Rectal smooth muscle tissue (tissue), 1 donor: Measurements from ENCODE around the gene PTPRD.

Experiments
- H3K27ac ChIP-seq: one replicate; pipeline ENCODE4 v1.7.0; 2013; ENCODE audit warnings: low read depth, low read length, inconsistent platforms
- H3K27me3 ChIP-seq: one replicate; pipeline ENCODE4 v1.7.0; 2013; ENCODE audit warnings: low read length; ENCODE audit not compliant: control insufficient read depth, insufficient read depth
- H3K36me3 ChIP-seq: one replicate; pipeline ENCODE4 v1.7.0; 2013; ENCODE audit warnings: low read length; ENCODE audit not compliant: control insufficient read depth, insufficient read depth
- H3K4me1 ChIP-seq: one replicate; pipeline ENCODE4 v1.7.0; 2013; ENCODE audit warnings: low read length; ENCODE audit not compliant: control insufficient read depth, insufficient read depth
- H3K4me3 ChIP-seq: one replicate; pipeline ENCODE4 v1.7.0; 2013; ENCODE audit warnings: low read length
- H3K9ac ChIP-seq: one replicate; pipeline ENCODE4 v1.7.0; 2013; ENCODE audit warnings: low read length

The PTPRD gene

GRCh38 chr9:8799615-8800014 lies 1813.2 kb downstream of the PTPRD start:
- Histone ChIP-seq H3K36me3 (no peaks in the 10 kb centered on the region), H3K9ac (no peak overlapping the region), H3K27me3 (no peaks in the 10 kb centered on the region), H3K27ac (no peak overlapping the region), H3K4me1 (no peaks in the 10 kb centered on the region), H3K4me3 (no peak overlapping the region)

DNA sequence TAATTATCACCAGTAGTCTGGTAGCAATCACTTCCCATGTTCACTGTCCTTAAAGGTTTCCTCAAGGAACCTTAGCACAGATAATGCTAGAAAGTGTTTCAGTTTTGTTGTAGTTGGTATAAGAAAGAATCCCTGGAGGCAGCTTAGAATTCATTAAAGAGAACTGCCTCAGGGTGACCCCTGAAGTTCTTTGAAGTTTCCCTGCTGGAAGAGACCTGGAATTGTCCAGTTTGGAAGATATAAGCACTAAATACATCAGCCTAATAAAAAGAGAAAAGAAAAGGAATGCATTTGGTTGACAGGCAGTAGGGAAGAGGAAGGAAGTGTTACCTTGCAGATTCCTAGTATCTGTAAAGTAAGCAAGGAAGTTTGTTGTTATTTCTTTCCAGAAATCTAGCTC lies 1813.6 kb downstream of the PTPRD start:
- no peak overlapping the region for H3K27ac ChIP-seq
- no peaks in the 10 kb centered on the region for H3K27me3 ChIP-seq
- H3K4me1 ChIP-seq: no peaks in the 10 kb centered on the region
- H3K9ac ChIP-seq: no peak overlapping the region
- H3K4me3 ChIP-seq: no peak overlapping the region
- no peaks in the 10 kb centered on the region for H3K36me3 ChIP-seq

- H3K36me3 ChIP-seq: no peaks in the 10 kb centered on the region
- no peaks in the 10 kb centered on the region for H3K4me1 ChIP-seq
- H3K27ac ChIP-seq: no peak overlapping the region
- no peaks in the 10 kb centered on the region for H3K27me3 ChIP-seq
- no peak overlapping the region for H3K9ac ChIP-seq
- H3K4me3 ChIP-seq: no peak overlapping the region
These were observed 1828.0 kb downstream of the PTPRD start for GRCh38 chr9:8784838-8785237.

GRCh38 chr9:8783941-8784340 lies 1828.9 kb downstream of the PTPRD start:
- H3K27me3 ChIP-seq: no peaks in the 10 kb centered on the region
- H3K27ac ChIP-seq: no peak overlapping the region
- no peak overlapping the region for H3K4me3 ChIP-seq
- no peak overlapping the region for H3K9ac ChIP-seq
- no peaks in the 10 kb centered on the region for H3K36me3 ChIP-seq
- no peaks in the 10 kb centered on the region for H3K4me1 ChIP-seq

DNA sequence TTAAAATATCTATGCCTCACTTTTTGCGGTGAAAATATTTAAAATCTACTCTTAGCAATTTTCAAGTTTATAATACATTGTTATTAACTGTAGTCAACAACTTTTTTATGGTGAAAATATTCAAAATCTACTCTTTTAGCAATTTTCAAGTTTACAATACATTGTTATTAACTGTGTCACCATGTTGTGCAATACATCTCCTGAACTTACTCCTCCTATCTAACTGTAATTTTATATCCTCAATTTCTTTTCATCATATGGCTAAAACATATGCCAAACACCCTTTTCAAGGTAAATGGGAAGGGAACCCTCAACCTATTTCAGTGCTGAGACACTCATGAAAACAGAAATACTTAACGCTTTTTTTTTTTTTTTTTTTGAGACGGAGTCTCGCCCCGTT lies 1830.6 kb downstream of the PTPRD start:
- no peak overlapping the region for H3K27ac ChIP-seq
- no peak overlapping the region for H3K9ac ChIP-seq
- H3K27me3 ChIP-seq: no peaks in the 10 kb centered on the region
- H3K4me3 ChIP-seq: no peak overlapping the region
- no peaks in the 10 kb centered on the region for H3K36me3 ChIP-seq
- no peaks in the 10 kb centered on the region for H3K4me1 ChIP-seq

DNA sequence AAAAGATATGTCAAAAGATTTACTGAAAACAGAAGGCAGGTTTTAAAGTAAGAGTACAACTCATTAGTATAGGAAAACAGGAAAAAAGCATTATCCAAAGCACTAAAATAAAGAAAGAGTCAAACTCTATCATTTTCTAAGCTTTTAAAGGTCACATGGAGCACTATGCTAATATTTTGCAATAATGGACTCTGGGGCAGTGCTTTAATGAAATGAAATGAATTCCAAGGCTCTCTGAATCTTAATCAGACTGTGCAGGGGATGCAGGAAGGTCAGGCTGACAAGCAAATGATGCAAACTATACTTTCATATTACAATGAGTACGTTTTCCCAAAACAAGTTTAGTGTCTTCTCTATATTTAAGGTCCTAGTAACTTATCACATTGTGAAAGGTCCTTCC lies 1831.3 kb downstream of the PTPRD start:
- no peak overlapping the region for H3K4me3 ChIP-seq
- no peaks in the 10 kb centered on the region for H3K4me1 ChIP-seq
- no peak overlapping the region for H3K9ac ChIP-seq
- H3K27ac ChIP-seq: no peak overlapping the region
- H3K27me3 ChIP-seq: no peaks in the 10 kb centered on the region
- H3K36me3 ChIP-seq: no peaks in the 10 kb centered on the region

GRCh38 chr9:8780386-8780785 lies 1832.4 kb downstream of the PTPRD start:
- Histone ChIP-seq H3K27ac (no peak overlapping the region), H3K9ac (no peak overlapping the region), H3K4me3 (no peak overlapping the region)

GRCh38 chr9:8779478-8779877 lies 1833.3 kb downstream of the PTPRD start:
- Histone ChIP-seq H3K36me3 (no peaks in the 10 kb centered on the region), H3K27ac (no peak overlapping the region), H3K9ac (no peak overlapping the region), H3K4me3 (no peak overlapping the region), H3K4me1 (no peaks in the 10 kb centered on the region), H3K27me3 (no peaks in the 10 kb centered on the region)

More at GRCh38 chr9:8780386-8780785, 1832.4 kb downstream of the PTPRD start:
- Histone ChIP-seq H3K27me3 (no peaks in the 10 kb centered on the region), H3K36me3 (no peaks in the 10 kb centered on the region), H3K4me1 (no peaks in the 10 kb centered on the region)

DNA sequence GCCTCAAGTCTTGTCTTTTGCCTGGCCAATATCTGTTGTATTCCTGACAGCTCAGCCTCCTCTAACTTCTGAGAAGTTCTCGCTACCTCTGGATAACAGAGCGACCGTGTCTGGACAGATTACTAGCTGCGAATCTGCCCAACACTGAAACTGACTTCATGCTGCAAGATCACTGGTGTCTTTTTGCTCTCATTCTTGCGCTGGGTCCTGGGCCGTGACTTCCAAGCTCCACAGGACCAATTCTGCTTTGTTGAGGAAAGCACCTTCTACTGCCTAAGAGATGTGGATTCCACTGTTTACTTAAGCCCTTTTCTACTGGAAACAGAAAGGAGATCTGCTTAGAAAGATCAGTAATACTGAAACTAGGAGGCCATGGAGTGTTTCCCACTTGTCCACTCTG lies 1834.4 kb downstream of the PTPRD start:
- Histone ChIP-seq H3K27me3 (no peaks in the 10 kb centered on the region), H3K4me1 (no peaks in the 10 kb centered on the region), H3K4me3 (no peak overlapping the region), H3K9ac (no peak overlapping the region), H3K27ac (no peak overlapping the region), H3K36me3 (no peaks in the 10 kb centered on the region)

- no peak overlapping the region for H3K9ac ChIP-seq
- no peak overlapping the region for H3K4me3 ChIP-seq
- H3K4me1 ChIP-seq: no peaks in the 10 kb centered on the region
- no peak overlapping the region for H3K27ac ChIP-seq
- no peaks in the 10 kb centered on the region for H3K36me3 ChIP-seq
- no peaks in the 10 kb centered on the region for H3K27me3 ChIP-seq
These were observed 1840.5 kb downstream of the PTPRD start for GRCh38 chr9:8772302-8772701.

DNA sequence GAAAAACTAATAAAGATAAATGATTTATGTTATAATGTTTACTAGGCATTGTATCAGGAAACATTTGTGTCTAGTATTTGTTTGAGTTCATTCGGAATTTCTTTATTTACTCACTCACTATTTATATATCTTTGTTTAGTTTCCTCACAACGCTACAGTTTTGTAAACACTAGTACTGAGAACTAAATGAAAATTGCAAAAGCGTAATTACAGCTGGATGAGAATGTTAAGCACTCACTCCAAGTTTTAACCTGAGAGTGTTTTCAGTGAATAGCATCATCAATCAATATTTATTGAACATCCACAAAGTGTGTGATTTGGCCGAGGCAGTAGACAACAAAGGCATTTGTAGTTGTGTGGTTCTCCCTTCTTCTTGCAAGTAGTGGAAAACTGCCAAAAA lies 1843.6 kb downstream of the PTPRD start:
- Histone ChIP-seq H3K4me3 (no peak overlapping the region), H3K4me1 (no peaks in the 10 kb centered on the region), H3K36me3 (no peaks in the 10 kb centered on the region), H3K9ac (no peak overlapping the region), H3K27ac (no peak overlapping the region), H3K27me3 (no peaks in the 10 kb centered on the region)

GRCh38 chr9:8766096-8766495 lies 1846.7 kb downstream of the PTPRD start:
- Histone ChIP-seq H3K4me3 (no peak overlapping the region), H3K36me3 (no peaks in the 10 kb centered on the region), H3K27ac (no peak overlapping the region), H3K27me3 (no peaks in the 10 kb centered on the region), H3K9ac (no peak overlapping the region), H3K4me1 (no peaks in the 10 kb centered on the region)

DNA sequence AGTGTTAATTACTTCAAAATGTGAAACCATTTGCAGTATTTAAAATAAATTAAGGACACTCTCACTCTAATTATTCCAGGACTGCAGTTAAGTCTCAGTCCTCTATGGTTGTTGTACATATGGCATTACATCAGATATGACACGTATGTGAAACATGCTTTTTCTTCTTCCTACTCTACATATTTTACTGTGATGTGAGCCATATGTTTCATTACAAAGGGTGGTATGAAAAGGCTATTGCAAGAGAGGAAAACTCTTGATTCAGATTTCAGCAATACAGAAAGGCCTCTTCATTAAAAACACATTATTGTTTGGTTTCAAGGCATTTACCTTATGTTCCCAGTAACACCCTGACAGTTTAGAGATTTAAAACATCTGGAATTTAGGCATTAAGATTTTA lies 1848.8 kb downstream of the PTPRD start:
- Histone ChIP-seq H3K9ac (no peak overlapping the region), H3K36me3 (no peaks in the 10 kb centered on the region), H3K27ac (no peak overlapping the region), H3K27me3 (no peaks in the 10 kb centered on the region), H3K4me1 (no peaks in the 10 kb centered on the region), H3K4me3 (no peak overlapping the region)
